ENCODE data around the gene RNASE13. TPM values are rescaled to one million over a fixed set of nuclear protein-coding genes. Genes with fewer than 3 reads are reported as not detected.

The RNASE13 gene
- polyA plus RNA-seq, 1 of the 3 experiments (the other 2 are of a cell fraction): not detected

- ChIA-PET POLR2A (no interaction called here), CTCF (interaction anchor here (1.8 to 2.1 kb wide), 4 partner anchors 14 to 40 kb away, joined by 5 to 7 read pairs (median 7); no protein-coding TSS in a partner anchor)
- no peaks in the 10 kb centered on the region for H3K9me2 ChIP-seq
- no peaks in the 10 kb centered on the region for H3K9me3 ChIP-seq
- 57% methylated on average over 3 of the region's 3 CpGs for WGBS (ENCODE audit: low lambda C conversion rate)
- H2AFZ ChIP-seq (ENCODE audit: low read depth): no peak overlapping the region
- TF ChIP-seq RFX5 (IDR thresholded peaks at IDR 0.05; ENCODE audit: low read length) (no peak), JUND (IDR thresholded peaks at IDR 0.05) (no peak), NRF1 (IDR thresholded peaks at IDR 0.05; ENCODE audit: low read depth, low read length) (no peak), FOSL2 (IDR thresholded peaks at IDR 0.05; ENCODE audit: borderline replicate concordance, low read depth) (no peak), NFIC (IDR thresholded peaks at IDR 0.05; ENCODE audit: borderline replicate concordance) (no peak), EZH2phosphoT487 (IDR thresholded peaks at IDR 0.05; ENCODE audit: borderline replicate concordance, low read depth) (no peak), CHD2 (IDR thresholded peaks at IDR 0.05; ENCODE audit: low read length, partially characterized antibody) (no peak), ZBTB33 (IDR thresholded peaks at IDR 0.05; ENCODE audit: borderline replicate concordance, low read depth) (no peak), RAD21 (IDR thresholded peaks at IDR 0.05; ENCODE audit: low read length) (no peak)
- H3K4me1 ChIP-seq (ENCODE audit: control insufficient read depth in 1 of 2, insufficient read depth in 2 of 2, low read depth in 1 of 2, low read length in 1 of 2): no peaks in the 10 kb centered on the region
- no peak overlapping the region for H3K27ac ChIP-seq (ENCODE audit: low read depth in 2 of 2, low read length in 1 of 2)
- H3K4me2 ChIP-seq: no peak overlapping the region
- H3K4me3 ChIP-seq (ENCODE audit: low read depth in 2 of 2, low read length in 1 of 2): no peak overlapping the region
- no peak overlapping the region for H3K9ac ChIP-seq
- no peaks in the 10 kb centered on the region for H4K20me1 ChIP-seq (ENCODE audit: insufficient read depth)
- peaks cover 6% of the 10 kb centered on the region for H3F3A ChIP-seq (replicated peaks; ENCODE audit: insufficient read depth)
- DNase-seq: no peak
- H3K36me3 ChIP-seq (replicated peaks in 1 of 2; ENCODE audit: control insufficient read depth in 1 of 2, insufficient read depth in 2 of 2, low read length in 1 of 2): no peaks in the 10 kb centered on the region
- no peaks in the 10 kb centered on the region for H3K27me3 ChIP-seq (ENCODE audit: insufficient read depth)
- H3K79me2 ChIP-seq (ENCODE audit: insufficient read depth): no peaks in the 10 kb centered on the region
Measured at GRCh38 chr14:21054123-21054767, 19.6 kb upstream of the RNASE13 start.

GRCh38 chr14:21053184-21054122 is 18.8 kb upstream of the RNASE13 start:
- H3K4me1 ChIP-seq (ENCODE audit: control insufficient read depth in 1 of 2, insufficient read depth in 2 of 2, low read depth in 1 of 2, low read length in 1 of 2): no peaks in the 10 kb centered on the region
- H3K9me3 ChIP-seq: no peaks in the 10 kb centered on the region
- H3F3A ChIP-seq (replicated peaks; ENCODE audit: insufficient read depth): peaks cover 9% of the 10 kb centered on the region
- POLR2A ChIA-PET: no interaction called here
- H3K79me2 ChIP-seq (ENCODE audit: insufficient read depth): no peaks in the 10 kb centered on the region
- H4K20me1 ChIP-seq (ENCODE audit: insufficient read depth): no peaks in the 10 kb centered on the region
- H3K4me3 ChIP-seq (ENCODE audit: low read depth in 2 of 2, low read length in 1 of 2): no peak overlapping the region
- no peak overlapping the region for H2AFZ ChIP-seq (ENCODE audit: low read depth)
- H3K36me3 ChIP-seq (replicated peaks in 1 of 2; ENCODE audit: control insufficient read depth in 1 of 2, insufficient read depth in 2 of 2, low read length in 1 of 2): no peaks in the 10 kb centered on the region
- H3K27ac ChIP-seq (ENCODE audit: low read depth in 2 of 2, low read length in 1 of 2): no peak overlapping the region
- no peak overlapping the region for H3K9ac ChIP-seq
- WGBS (ENCODE audit: low lambda C conversion rate): 83% methylated on average over 19 of the region's 20 CpGs
- no peaks in the 10 kb centered on the region for H3K9me2 ChIP-seq
- H3K4me2 ChIP-seq: no peak overlapping the region
- CTCF ChIA-PET: interaction anchor here (1.8 to 2.1 kb wide), 4 partner anchors 13 to 39 kb away, joined by 5 to 7 read pairs (median 7); no protein-coding TSS in a partner anchor
- no peak for DNase-seq
- no peaks in the 10 kb centered on the region for H3K27me3 ChIP-seq (ENCODE audit: insufficient read depth)
- TF ChIP-seq SMC3 (IDR thresholded peaks at IDR 0.05; ENCODE audit: low read depth, low read length) (no peak), RXRA (IDR thresholded peaks at IDR 0.05; ENCODE audit: borderline replicate concordance, low read depth) (no peak), FOXM1 (IDR thresholded peaks at IDR 0.05; ENCODE audit: low read depth) (no peak), GABPA (IDR thresholded peaks at IDR 0.05; ENCODE audit: low read depth) (no peak), TEAD4 (IDR thresholded peaks at IDR 0.05; ENCODE audit: borderline replicate concordance, insufficient read depth) (no peak), EZH2phosphoT487 (IDR thresholded peaks at IDR 0.05; ENCODE audit: borderline replicate concordance, low read depth) (no peak), IRF3 (IDR thresholded peaks at IDR 0.05; ENCODE audit: low read depth, low read length) (no peak), FOSL2 (IDR thresholded peaks at IDR 0.05; ENCODE audit: borderline replicate concordance, low read depth) (no peak), PBX3 (IDR thresholded peaks at IDR 0.05) (no peak)
- TF ChIP-seq, protein P1, sequence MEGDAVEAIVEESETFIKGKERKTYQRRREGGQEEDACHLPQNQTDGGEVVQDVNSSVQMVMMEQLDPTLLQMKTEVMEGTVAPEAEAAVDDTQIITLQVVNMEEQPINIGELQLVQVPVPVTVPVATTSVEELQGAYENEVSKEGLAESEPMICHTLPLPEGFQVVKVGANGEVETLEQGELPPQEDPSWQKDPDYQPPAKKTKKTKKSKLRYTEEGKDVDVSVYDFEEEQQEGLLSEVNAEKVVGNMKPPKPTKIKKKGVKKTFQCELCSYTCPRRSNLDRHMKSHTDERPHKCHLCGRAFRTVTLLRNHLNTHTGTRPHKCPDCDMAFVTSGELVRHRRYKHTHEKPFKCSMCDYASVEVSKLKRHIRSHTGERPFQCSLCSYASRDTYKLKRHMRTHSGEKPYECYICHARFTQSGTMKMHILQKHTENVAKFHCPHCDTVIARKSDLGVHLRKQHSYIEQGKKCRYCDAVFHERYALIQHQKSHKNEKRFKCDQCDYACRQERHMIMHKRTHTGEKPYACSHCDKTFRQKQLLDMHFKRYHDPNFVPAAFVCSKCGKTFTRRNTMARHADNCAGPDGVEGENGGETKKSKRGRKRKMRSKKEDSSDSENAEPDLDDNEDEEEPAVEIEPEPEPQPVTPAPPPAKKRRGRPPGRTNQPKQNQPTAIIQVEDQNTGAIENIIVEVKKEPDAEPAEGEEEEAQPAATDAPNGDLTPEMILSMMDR (IDR thresholded peaks at IDR 0.05): no peak
